HG03439 (cell line): ENCODE data around the gene CCDC174.
"Not testable (repeated sequence)": the region's sequence is repeated elsewhere in the genome, so short reads cannot be mapped to it uniquely, and the experiment has no call there.

Experiments
- ATAC-seq: cut with Tn5 transposase; IDR thresholded peaks from one replicate; pipeline ENCODE4 v1.9.1; 2021; ENCODE audit warnings: mild to moderate bottlenecking, moderate library complexity; ENCODE audit not compliant: unreplicated experiment

The CCDC174 gene

DNA sequence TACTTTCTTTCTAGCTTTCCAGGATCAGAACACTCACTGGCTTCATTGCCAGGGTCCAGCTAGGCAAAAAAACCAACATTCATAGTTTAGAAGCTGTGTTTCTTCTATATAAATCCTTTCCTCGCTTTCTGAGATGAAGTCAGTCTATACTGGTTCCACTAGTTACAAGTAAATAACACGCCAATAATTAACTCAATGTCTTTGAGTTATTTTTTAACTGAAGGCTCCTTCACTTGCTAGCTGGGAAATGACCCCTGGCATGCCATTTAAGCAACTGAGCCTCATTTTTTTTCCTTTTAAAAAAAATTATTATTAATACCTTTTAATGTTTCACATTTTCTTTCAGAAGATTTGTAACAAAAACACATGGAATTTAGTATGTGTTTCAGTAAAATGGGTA is 2.1 kb upstream of the CCDC174 start:
- ATAC-seq: no peak

DNA sequence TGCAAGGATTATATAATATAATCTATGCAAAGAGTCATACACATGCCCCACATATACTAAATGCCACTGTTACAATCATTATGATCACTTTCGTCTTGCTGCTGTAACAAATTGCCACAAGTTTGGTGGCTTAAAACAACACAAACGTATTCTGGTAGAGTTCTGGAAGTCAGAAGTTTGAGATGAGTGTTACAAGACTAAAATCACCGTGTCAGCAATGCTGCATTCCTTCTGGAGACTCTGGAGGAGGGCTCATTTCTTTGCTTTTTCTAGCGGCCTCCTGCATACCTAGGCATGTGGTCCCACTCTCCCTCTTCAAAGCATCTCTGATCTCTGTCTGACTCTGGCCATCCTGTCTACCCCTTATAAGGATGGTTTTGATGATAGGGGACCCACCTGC is 1.4 kb upstream of the CCDC174 start:
- no peak for ATAC-seq

DNA sequence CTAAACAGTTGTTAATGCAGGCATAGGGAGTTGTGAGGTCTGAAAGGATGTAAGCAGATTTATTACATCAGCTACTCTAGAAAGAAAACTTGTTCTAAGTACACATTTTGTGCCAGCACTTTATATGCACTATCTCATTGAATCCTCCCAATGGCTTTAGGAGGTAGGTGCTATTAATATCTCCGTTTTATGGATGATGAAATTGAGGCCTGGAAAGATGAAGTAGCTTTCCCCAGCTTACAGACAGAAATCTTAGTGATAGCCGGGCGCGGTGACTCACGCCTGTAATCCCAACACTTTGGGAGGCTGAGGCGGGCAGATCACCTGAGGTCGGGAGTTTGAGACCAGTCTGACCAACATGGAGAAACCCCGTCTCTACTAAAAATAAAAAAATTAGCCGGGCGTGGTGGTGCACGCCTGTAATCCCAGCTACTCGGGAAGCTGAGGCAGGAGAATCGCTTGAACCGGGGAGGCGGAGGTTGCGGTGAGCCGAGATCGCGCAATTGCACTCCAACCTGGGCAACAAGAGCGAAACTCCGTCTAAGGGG is 872 bp downstream of the CCDC174 start:
- not testable (repeated sequence) for ATAC-seq

DNA sequence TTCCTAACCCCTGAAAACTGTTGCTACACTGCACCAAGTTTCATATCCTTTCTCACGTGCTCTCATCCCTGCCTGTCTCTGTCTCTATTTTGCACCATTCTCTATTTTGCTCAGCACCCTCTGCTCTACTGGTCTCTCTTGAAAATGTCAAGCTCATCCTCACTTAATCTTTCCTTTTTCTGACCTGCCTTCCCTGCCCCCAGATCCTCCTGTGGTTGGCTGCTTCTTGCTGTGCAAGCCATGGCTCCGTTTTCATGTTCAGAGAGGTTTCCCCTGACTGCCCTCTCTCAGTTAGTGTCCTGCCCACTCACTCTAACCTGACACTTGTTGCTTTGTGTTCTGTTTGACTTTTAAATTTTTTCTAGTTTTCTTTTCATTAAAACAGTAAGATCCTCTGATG is 6.0 kb downstream of the CCDC174 start:
- no peak for ATAC-seq

DNA sequence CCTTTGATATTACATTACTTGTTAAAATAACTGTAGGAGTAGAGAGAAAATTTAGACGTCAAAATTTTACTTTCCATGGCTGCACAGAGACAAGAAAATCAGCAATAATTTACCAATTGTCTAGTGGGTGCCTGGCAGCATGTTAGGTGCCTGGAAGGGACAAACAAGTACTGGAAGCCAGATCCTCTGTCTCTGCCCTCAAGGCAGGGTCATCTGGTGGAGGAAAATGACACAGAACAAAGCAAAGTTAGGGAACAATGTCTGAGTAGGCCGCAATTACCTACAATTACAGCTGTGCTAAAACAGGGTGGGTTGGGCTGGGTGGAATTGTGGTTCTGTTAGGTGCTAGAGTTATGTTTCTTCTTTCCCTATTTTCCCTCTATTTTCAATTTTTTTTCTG is 7.4 kb downstream of the CCDC174 start:
- no peak for ATAC-seq

DNA sequence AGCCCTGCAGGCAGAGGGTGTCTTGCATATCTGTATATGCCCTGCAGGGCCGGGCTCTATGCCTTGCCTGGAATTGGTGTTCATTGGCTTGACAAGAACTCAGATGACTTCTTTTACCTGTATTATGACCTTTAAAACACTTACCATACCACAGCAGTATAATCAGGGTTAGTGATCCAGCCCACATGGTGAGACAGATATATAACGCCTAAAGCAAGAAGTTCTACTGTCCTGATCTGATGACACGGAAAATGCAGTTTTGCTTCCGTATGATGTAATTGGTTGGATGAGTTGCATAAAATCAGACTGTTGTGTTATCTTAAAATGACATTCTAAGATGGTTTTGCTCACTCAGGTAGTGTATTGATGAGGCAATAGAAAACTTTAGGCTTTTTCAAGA is 9.4 kb downstream of the CCDC174 start:
- no peak for ATAC-seq

DNA sequence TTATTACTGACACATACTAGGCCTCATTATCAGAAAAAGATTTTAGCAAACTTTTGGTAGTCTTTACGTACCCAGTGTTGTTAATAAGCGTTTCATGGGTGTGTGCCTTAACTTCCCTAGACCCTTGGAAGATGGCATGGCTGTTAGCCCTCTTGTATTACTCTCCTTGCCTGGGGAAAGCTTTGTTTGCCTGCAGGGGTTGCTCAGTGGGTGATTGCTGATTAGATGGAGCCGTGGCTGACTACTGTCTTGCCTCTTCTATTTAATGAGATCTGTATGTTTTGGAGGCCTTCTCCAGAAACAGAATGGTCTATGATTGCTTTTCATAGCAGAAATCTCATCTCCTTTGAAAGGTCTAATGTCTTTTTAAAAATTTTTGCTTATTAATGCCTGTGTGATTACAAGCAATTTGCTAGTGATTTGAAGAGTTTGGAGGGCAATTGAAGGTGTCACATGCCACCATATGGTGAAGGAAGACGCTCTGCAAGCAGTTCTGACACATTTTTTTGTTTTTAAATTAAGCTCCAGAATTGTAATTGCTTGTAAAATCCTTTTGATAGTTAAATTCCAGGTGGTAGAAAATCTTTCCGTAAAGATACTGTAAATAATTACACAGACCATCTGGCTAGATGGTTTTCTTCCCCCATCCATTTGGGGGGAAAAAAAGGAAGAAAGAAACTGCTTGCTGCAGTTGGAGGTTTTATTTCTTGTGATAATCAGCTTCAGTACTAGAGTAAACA is 12.0 kb downstream of the CCDC174 start:
- no peak for ATAC-seq

DNA sequence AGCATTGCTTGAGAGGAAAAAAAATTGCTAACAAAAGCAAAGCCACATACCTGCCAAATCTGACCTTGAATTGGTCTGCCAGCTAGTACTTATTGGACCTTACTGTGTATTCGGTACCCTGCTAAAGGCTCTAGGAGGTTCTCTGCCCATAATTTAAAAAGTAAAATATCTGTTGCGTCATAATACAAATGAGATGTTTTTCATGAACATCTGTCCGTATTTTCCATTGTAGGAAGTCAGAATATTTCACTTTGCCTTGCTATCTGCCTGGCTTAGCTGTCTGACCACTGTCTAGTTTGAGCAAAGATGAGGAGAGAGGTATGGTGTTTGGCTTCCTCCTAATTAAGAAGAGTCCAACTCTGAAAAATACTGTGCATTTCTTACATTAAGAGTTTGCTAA is 12.6 kb downstream of the CCDC174 start:
- ATAC-seq: no peak

DNA sequence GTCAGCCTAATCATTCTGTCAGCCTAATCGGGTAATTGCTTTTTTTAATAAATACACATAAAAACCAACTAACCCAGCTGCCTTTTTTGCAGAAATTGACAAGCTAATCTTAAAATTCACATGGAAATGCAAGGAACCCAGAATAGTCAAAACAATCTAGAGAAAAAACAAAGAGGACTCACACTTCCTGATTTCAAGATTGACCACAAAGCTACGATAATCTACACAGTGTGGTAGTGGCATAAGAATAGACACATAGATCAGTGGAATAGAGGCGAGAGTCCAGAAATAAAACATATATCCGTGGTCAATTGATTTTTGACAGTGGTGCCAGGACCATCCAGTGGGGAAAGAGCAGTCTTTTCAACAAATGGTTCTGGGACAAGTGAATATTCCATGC is 21.0 kb downstream of the CCDC174 start:
- no peak for ATAC-seq

DNA sequence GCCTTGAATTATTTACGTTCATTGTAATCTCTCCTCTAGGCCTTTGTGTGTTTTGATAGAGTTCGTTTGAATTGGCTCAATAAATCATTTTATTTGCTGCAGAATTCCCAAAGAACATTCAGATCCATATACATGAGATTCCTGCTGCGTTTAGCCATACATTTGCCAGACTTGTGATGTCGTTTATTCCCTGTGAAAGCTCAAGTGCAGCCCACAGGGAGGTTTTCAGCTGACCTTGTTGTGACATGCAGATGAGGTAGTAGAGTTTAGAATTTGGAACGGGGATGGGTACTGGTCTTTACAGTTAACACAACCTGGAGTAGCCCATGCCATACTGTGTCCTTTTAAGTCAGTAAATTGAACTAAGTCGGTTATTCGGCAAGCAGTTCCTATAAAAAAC is 23.3 kb downstream of the CCDC174 start, which contains the start of gene C3orf20:
TSS of gene C3orf20 (plus strand) at position 301 of the 400 bp plus-strand sequence. CDS start 7,573 bp downstream, outside the sequence.
- ATAC-seq: no peak

DNA sequence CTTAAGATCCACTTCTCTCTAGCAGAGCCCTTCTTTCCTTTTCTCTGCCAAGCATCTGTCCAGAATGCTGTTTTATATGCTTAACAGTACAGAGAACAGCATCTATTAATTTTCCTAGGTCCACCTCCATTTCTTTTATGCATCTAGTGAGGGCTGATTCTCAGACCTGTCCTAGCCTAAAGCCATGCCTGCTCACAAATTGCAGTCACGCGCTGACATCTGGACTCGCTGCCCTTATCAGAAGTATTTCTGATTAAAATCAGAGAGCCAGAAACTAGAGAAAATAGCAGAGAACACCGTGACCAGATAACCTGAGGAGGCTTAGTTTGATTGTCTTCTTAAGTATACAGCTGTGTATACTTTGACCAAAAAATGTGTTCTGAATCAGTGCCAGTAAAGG is 25.3 kb downstream of the CCDC174 start:
- ATAC-seq: no peak

DNA sequence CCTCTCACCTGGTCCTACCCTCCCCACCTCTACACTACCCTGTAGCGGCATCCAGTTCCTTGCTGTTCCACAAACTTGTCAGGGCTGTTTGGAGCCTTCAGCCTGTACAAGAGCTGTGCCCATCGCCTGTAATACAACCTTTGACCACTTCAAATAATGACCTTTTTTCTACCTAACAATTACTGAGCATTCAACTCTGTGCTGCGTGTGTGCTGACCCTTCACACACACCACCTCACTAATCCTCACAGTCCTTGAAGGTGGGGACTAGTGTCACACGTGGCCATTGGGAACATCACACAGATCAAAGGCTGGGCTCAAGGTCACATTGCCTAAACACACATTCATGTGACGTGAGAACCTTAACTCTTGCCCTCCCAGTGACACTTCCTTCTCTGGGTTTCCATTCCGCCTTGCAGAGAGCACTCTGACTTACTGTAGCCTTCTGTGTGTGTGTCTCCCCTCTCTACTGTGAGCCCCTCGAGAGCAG is 26.5 kb downstream of the CCDC174 start:
- ATAC-seq: no peak

DNA sequence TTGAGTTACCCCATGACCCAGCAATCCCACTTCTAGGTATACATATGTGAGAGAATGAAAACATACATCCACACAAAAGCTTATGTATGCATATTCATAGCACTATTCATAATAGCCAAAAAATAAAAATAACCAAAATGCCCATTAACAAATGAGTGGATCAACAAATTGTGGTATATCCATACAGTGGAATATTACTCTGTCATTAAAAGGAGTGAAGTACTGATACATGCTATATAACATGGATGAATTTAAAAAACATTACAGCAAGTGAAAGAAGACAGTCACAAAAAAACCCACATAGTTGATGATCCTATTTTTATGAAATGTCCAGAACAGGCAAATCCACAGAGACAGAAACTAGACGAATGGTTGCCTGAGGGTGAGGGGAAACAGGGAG is 28.6 kb downstream of the CCDC174 start:
- no peak for ATAC-seq

DNA sequence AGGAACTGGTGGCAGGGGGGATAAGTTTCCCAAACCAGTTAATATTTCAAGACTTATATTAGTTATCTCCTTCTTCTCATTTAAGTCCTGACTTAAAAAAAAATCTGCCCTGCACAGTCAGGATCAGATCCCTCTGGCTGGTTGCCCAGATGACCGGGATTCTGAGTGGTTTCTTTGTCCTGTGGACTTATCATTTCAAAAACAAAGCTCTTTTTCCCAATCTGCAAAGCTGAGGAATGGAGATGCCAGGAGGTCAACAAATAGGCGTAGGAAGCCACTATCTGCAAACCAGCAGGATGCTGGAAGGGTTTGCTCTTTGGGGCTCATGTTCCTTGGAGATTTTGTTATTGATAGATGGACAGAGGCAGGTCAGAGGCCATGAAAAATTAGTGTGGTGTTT is 29.2 kb downstream of the CCDC174 start:
- ATAC-seq: no peak

DNA sequence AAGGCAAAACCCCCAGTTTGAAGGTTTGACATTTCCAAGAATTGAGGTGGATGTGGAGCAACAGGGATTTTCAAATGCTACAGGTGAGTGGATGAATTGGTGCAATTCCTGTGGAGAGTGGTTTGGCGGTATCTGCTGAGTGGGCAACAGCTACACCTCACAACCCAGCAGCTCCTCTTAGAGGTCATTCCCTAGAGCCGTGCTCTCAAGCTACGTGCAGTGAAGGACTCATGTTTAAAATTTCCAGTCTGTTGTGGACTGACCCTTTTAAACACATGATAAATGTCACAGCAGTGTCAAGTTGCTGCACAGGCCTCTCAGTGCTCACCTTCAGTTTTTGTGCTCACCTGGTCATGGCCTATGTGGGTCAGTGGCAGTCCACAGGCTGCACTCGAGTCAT is 32.9 kb downstream of the CCDC174 start:
- ATAC-seq: no peak

DNA sequence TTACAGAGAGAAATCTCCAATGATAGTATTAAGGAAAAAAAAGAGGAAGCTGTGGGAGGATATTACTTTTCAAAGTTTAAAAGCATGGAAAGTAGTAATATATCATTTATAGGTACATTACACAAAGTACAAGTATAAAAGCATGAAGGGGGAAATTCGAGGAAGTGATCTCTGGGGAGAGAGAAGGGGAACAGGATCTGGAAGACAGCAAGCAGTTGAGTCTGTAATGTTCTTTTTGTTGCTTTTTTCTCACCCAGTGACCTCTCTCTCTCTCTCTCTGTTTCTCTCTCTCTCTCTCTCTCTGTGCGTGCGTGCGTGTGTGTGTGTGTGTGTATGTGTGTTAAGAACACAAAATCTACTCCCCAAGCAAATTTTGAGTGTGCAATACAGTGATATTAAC is 33.6 kb downstream of the CCDC174 start:
- no peak for ATAC-seq

DNA sequence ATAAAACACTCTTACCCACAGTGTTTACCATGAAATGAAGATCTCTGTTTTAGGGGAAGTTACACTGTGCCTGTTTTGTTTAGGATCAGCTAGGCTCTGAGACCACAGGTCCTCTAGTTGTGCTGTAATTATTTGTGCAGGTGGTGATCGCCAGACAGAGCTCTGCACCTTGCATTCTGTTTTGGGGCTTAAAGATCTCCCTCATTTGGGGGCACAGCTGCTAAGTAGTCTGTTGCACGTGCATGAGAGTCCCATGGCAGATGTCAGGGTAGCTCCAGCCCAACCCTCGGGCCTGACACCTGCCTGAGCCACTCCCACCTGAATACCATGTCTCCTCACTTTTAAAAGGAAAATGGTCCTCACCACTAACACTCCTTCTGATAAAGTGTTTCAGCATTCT is 35.8 kb downstream of the CCDC174 start:
- ATAC-seq: no peak

DNA sequence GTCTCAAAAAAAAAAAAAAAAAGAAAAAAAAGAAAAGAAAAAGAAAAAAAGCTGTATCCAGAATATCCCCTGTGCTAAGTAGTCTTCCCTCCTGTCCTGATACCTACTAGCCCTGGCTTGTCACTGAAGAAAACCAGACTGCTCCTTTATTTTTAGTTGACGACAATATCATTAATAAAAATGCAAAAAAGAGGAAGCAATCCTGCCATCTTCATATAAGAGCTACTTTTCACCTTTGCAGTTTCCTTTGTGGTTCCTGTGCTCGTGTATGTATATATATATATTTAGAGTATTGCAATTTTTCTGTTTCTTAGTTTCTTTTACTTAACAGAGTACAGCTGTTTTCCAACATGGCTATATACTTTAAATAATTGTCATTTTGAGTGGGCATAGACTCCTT is 37.0 kb downstream of the CCDC174 start:
- ATAC-seq: peak; percentile 31

DNA sequence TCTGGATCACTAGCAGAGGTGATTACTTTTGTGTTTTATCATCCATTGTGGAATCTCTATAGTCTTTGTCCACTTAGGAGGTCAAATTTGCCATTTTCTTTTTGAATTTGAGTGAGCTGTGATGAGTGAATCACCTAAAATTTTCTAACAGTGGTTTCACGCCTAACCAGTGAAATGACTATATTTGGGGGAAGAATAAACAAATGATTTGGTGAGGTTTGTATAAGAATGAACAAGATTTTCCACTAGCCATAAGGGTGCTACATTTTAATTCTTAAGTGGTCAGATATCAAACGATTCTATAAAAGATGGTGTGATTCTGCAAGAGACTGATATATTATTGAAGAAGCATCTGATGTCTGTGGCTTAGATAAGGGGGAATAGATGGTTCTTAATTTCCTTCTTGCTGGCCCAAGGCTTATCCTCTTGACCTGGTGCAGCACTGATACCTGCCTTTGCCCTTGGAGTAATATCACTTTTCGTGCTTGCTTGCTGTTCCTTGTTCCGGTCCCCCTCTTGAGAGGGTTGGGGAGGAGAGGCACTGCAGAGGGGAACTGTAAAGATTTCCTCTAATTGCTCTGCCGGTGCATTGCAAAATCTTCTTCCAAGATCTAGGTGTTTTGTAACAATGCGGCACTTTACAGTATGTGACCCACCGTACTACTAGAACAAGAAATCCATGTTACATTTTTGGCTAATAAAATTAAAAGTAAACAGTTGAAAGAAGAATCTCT is 37.9 kb downstream of the CCDC174 start:
- ATAC-seq: peak; percentile 47

DNA sequence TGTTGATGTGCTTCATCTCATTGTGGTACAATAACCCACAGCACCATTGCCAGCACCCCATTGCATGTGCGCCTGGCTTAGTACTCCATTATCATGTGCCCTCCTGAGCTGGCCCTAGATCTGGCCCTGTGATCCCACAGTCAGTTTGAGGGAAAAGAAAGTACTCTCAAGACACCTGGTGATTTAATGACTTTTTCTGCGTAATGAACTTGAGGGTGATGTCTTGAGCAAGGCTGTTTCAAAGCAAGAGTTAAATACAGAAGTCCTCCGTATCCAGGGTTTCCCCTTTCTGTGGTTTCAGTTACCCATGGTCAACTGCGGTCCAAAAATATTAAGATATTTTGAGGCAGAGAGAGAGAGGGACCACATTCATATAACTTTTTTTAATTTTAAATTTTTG is 39.7 kb downstream of the CCDC174 start:
- ATAC-seq: no peak

DNA sequence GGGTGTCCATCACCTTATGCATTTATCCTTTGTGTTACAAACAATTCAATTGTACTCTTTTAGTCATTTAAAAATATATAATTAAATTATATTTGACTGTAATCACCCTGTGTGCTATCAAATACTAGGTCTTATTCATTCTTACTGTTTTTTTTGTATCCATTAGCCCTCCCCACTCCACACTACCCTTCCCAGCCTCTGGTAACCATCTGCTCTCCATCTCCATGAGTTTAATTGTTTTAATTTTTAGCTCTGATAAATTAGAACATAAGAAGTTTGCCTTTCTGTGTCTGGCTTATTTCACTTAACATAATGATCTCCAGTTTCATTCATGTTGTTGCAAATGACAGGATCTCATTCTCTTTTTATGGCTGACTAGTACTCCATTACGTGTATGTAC is 40.2 kb downstream of the CCDC174 start:
- no peak for ATAC-seq

DNA sequence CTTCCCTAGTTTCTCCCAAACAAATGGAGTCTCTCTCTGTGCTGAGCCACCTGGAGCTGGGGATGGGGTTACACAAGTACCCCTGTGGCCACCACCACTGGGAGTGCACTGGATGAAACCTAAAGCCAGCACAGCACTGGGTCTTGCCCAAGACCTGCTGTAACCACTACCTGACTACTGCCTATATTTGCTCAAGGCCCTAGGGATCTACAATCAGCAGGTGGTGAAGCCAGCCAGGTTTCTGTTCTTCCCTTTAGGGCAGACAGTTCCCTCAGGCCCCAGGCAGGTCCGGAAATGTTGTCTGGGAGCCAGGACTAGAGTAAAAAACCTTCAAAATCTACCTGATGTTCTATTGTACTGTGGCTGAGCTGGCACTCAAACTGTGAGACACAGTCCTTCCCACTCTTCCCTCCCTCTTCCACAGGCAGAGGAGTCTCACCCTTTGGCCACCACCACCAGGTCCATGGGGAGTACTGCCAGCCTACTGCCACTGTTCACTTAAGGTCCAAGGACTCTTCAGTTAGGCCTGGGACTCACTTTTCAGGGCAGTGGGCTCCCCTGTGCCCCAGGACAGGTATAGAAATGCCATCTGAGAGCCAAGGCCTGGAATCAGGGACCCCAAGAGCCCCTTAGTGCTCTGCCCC is 47.2 kb downstream of the CCDC174 start:
- ATAC-seq: no peak
